ENCODE results near the gene CGB8.
A peak's percentile ranks its signal among the peaks of the same experiment; 100 is the strongest.
"Not testable (repeated sequence)": the region's sequence is repeated elsewhere in the genome, so short reads cannot be mapped to it uniquely, and the experiment has no call there.

CGB8 gene

GRCh38 chr19:49029749-49030148 lies 19.2 kb downstream of the CGB8 start:
- DNase-seq = not testable (repeated sequence)

GRCh38 chr19:49028686-49029085 lies 20.2 kb downstream of the CGB8 start:
- not testable (repeated sequence) for DNase-seq

- DNase-seq = not testable (repeated sequence)
Measured at GRCh38 chr19:49025599-49025998, 23.3 kb downstream of the CGB8 start.

GRCh38 chr19:49025088-49025487 lies 23.8 kb downstream of the CGB8 start:
- not testable (repeated sequence) for DNase-seq

- DNase-seq = not testable (repeated sequence)
Measured at GRCh38 chr19:49024233-49024632, 24.7 kb downstream of the CGB8 start, which contains the start of gene CGB3. CGB3 (minus strand) TSS chr19:49024333; CDS start chr19:49023971, 362 bp downstream.

GRCh38 chr19:49022116-49022515 lies 26.8 kb downstream of the CGB8 start:
- DNase-seq = no peak

GRCh38 chr19:49020931-49021895 lies 27.7 kb downstream of the CGB8 start:
- no peak for DNase-seq

GRCh38 chr19:49020342-49020741 lies 28.6 kb downstream of the CGB8 start:
- DNase-seq = no peak

- peak; percentile 52 for DNase-seq
Measured at GRCh38 chr19:49019242-49019932, 29.5 kb downstream of the CGB8 start.

- not testable (repeated sequence) for DNase-seq
Measured at GRCh38 chr19:49018388-49019241, 30.3 kb downstream of the CGB8 start.

- peak; percentile 56 for DNase-seq
Measured at GRCh38 chr19:49017666-49018351, 31.1 kb downstream of the CGB8 start.

GRCh38 chr19:49017041-49017665 lies 31.8 kb downstream of the CGB8 start, which contains the start of gene LHB:
LHB (minus strand) TSS chr19:49017091; CDS start chr19:49017081, 10 bp downstream.
- DNase-seq = no peak

GRCh38 chr19:49016067-49016839 lies 32.7 kb downstream of the CGB8 start:
- DNase-seq = no peak

- no peak for DNase-seq
Measured at GRCh38 chr19:49014870-49015255, 34.0 kb downstream of the CGB8 start.

GRCh38 chr19:49014123-49014869 lies 34.6 kb downstream of the CGB8 start:
- DNase-seq = no peak

GRCh38 chr19:49011194-49011593 lies 37.7 kb downstream of the CGB8 start:
- DNase-seq = no peak

- no peak for DNase-seq
Measured at GRCh38 chr19:49010453-49010852, 38.5 kb downstream of the CGB8 start.

GRCh38 chr19:49009828-49010227 lies 39.1 kb downstream of the CGB8 start:
- DNase-seq = no peak

GRCh38 chr19:49006905-49007304 lies 42.0 kb downstream of the CGB8 start:
- DNase-seq = no peak
